ENCODE results near the gene RGL1.

RGL1 gene

GRCh38 chr1:183840140-183840539 lies 35.2 kb downstream of the RGL1 start:
- DNase-seq (ENCODE audit: low read depth): peak; percentile 27
- no peak overlapping the region for H3K4me3 ChIP-seq (ENCODE audit: low read depth, low read length)
- TF ChIP-seq CTCF (conservative IDR thresholded peaks at IDR 0.05; ENCODE audit: low read depth, low read length): no peak

- DNase-seq (ENCODE audit: low read depth): peak; percentile 26
- no peak for TF ChIP-seq CTCF (conservative IDR thresholded peaks at IDR 0.05; ENCODE audit: low read depth, low read length)
- H3K4me3 ChIP-seq (ENCODE audit: low read depth, low read length): no peak overlapping the region
These were observed 36.6 kb downstream of the RGL1 start for GRCh38 chr1:183841550-183841949.

GRCh38 chr1:183841950-183842794 lies 37.3 kb downstream of the RGL1 start:
- TF ChIP-seq CTCF (conservative IDR thresholded peaks at IDR 0.05; ENCODE audit: low read depth, low read length): no peak
- peak; percentile 98 for DNase-seq (ENCODE audit: low read depth)
- peak overlapping the region; percentile 8 for H3K4me3 ChIP-seq (ENCODE audit: low read depth, low read length)

- DNase-seq (ENCODE audit: low read depth): no peak
- TF ChIP-seq CTCF (conservative IDR thresholded peaks at IDR 0.05; ENCODE audit: low read depth, low read length): no peak
- peak overlapping the region; percentile 8 for H3K4me3 ChIP-seq (ENCODE audit: low read depth, low read length)
These were observed 37.9 kb downstream of the RGL1 start for GRCh38 chr1:183842795-183843144.

GRCh38 chr1:183844806-183845205 lies 39.9 kb downstream of the RGL1 start:
- no peak for TF ChIP-seq CTCF (conservative IDR thresholded peaks at IDR 0.05; ENCODE audit: low read depth, low read length)
- no peak overlapping the region for H3K4me3 ChIP-seq (ENCODE audit: low read depth, low read length)
- no peak for DNase-seq (ENCODE audit: low read depth)

GRCh38 chr1:183845681-183846080 lies 40.8 kb downstream of the RGL1 start:
- H3K4me3 ChIP-seq (ENCODE audit: low read depth, low read length): no peak overlapping the region
- TF ChIP-seq CTCF (conservative IDR thresholded peaks at IDR 0.05; ENCODE audit: low read depth, low read length): no peak
- DNase-seq (ENCODE audit: low read depth): no peak

GRCh38 chr1:183847641-183848040 lies 42.7 kb downstream of the RGL1 start:
- DNase-seq (ENCODE audit: low read depth): no peak
- H3K4me3 ChIP-seq (ENCODE audit: low read depth, low read length): no peak overlapping the region
- no peak for TF ChIP-seq CTCF (conservative IDR thresholded peaks at IDR 0.05; ENCODE audit: low read depth, low read length)
